IPS-20b (cell line): ENCODE measurements around the gene VASN.
A peak's percentile ranks its signal among the peaks of the same experiment; 100 is the strongest.
"Not testable (repeated sequence)": the region's sequence is repeated elsewhere in the genome, so short reads cannot be mapped to it uniquely, and the experiment has no call there.

ENCODE experiments used
- H3K27ac ChIP-seq: one replicate; pipeline ENCODE4 v1.5.1; 2013; ENCODE audit warnings: low read length
- H3K27me3 ChIP-seq: 2 replicates; pipeline ENCODE4 v1.6.1; 2013; ENCODE audit warnings: mild to moderate bottlenecking, low read length, inconsistent platforms; ENCODE audit not compliant: insufficient read depth
- H3K36me3 ChIP-seq: 2 replicates; pipeline ENCODE4 v1.6.1; 2013; ENCODE audit warnings: low read depth, mild to moderate bottlenecking, inconsistent platforms, low read length, moderate library complexity; ENCODE audit not compliant: insufficient read depth
- H3K4me1 ChIP-seq: 2 replicates; pipeline ENCODE4 v1.6.1; 2013; ENCODE audit warnings: mild to moderate bottlenecking, control low read depth, inconsistent platforms, low read length, moderate library complexity; ENCODE audit not compliant: insufficient read depth
- H3K4me3 ChIP-seq: 2 replicates; pipeline ENCODE4 v1.5.1; 2013; ENCODE audit warnings: mild to moderate bottlenecking, low read length, inconsistent platforms
- H3K9ac ChIP-seq: 2 replicates; pipeline ENCODE4 v1.6.1; 2013; ENCODE audit warnings: low read depth, mild to moderate bottlenecking, inconsistent platforms, low read length, moderate library complexity
- H3K9me3 ChIP-seq: 2 replicates; pipeline ENCODE4 v1.6.1; 2013; ENCODE audit warnings: mild to moderate bottlenecking, low read depth, low read length, inconsistent platforms; ENCODE audit not compliant: insufficient read depth

Gene VASN

GRCh38 chr16:4339909-4340308, 31.7 kb upstream of the VASN start:
- H3K27me3 ChIP-seq, result no peaks in the 10 kb centered on the region
- no peaks in the 10 kb centered on the region for H3K4me1 ChIP-seq
- H3K27ac ChIP-seq, result no peak overlapping the region
- H3K9ac ChIP-seq, result no peak overlapping the region
- H3K4me3 ChIP-seq, result no peak overlapping the region
- peaks cover 25% of the 10 kb centered on the region for H3K36me3 ChIP-seq
- H3K9me3 ChIP-seq, result no peaks in the 10 kb centered on the region; the same call in 1 of the 2 replicates

GRCh38 chr16:4340443-4340842, 31.2 kb upstream of the VASN start:
- Histone ChIP-seq H3K27ac (no peak overlapping the region), H3K9ac (no peak overlapping the region), H3K4me3 (no peak overlapping the region), H3K4me1 (no peaks in the 10 kb centered on the region), H3K36me3 (peaks cover 29% of the 10 kb centered on the region), H3K27me3 (no peaks in the 10 kb centered on the region), H3K9me3 (no peaks in the 10 kb centered on the region; the same call in none of the 2 replicates)

GRCh38 chr16:4341250-4341649, 30.4 kb upstream of the VASN start:
- Histone ChIP-seq H3K36me3 (peaks cover 32% of the 10 kb centered on the region), H3K9me3 (no peaks in the 10 kb centered on the region; the same call in none of the 2 replicates), H3K27ac (no peak overlapping the region), H3K4me3 (no peak overlapping the region), H3K9ac (no peak overlapping the region), H3K4me1 (no peaks in the 10 kb centered on the region), H3K27me3 (no peaks in the 10 kb centered on the region)

GRCh38 chr16:4342866-4343744, 28.5 kb upstream of the VASN start:
- H3K4me3 ChIP-seq, result no peak overlapping the region
- H3K9me3 ChIP-seq, result no peaks in the 10 kb centered on the region; the same call in none of the 2 replicates
- H3K9ac ChIP-seq, result no peak overlapping the region
- no peak overlapping the region for H3K27ac ChIP-seq
- H3K27me3 ChIP-seq, result no peaks in the 10 kb centered on the region
- H3K4me1 ChIP-seq, result no peaks in the 10 kb centered on the region
- peaks cover 43% of the 10 kb centered on the region for H3K36me3 ChIP-seq

GRCh38 chr16:4344300-4344982, 27.2 kb upstream of the VASN start:
- peaks cover 37% of the 10 kb centered on the region for H3K36me3 ChIP-seq
- H3K27ac ChIP-seq, H3K9me3 ChIP-seq, H3K4me3 ChIP-seq, H3K9ac ChIP-seq, H3K4me1 ChIP-seq, H3K27me3 ChIP-seq: not testable (repeated sequence)

GRCh38 chr16:4344983-4345835, 26.4 kb upstream of the VASN start:
- Histone ChIP-seq H3K9ac (no peak overlapping the region), H3K27me3 (no peaks in the 10 kb centered on the region), H3K9me3 (no peaks in the 10 kb centered on the region; the same call in none of the 2 replicates), H3K4me3 (no peak overlapping the region), H3K36me3 (peaks cover 40% of the 10 kb centered on the region), H3K27ac (no peak overlapping the region), H3K4me1 (0 out of 2 replicates have a peak, but pooled peaks cover 3% of the 10 kb centered on the region)

- H3K36me3 ChIP-seq, result peaks cover 32% of the 10 kb centered on the region
- no peak overlapping the region for H3K9ac ChIP-seq
- H3K4me1 ChIP-seq, result 0 out of 2 replicates have a peak, but pooled peaks cover 3% of the 10 kb centered on the region
- H3K27ac ChIP-seq, result no peak overlapping the region
- no peak overlapping the region for H3K4me3 ChIP-seq
- no peaks in the 10 kb centered on the region; the same call in none of the 2 replicates for H3K9me3 ChIP-seq
- H3K27me3 ChIP-seq, result no peaks in the 10 kb centered on the region
These were observed 25.5 kb upstream of the VASN start for GRCh38 chr16:4345836-4346781.

- Histone ChIP-seq H3K27ac (no peak overlapping the region), H3K4me3 (no peak overlapping the region), H3K9ac (no peak overlapping the region), H3K36me3 (peaks cover 29% of the 10 kb centered on the region), H3K9me3 (no peaks in the 10 kb centered on the region; the same call in none of the 2 replicates), H3K27me3 (peaks cover 3% of the 10 kb centered on the region; the same call in 1 of the 2 replicates), H3K4me1 (peaks cover 3% of the 10 kb centered on the region; the same call in 1 of the 2 replicates)
These were observed 24.6 kb upstream of the VASN start for GRCh38 chr16:4347010-4347409.

- Histone ChIP-seq H3K9ac (no peak overlapping the region), H3K4me3 (no peak overlapping the region), H3K9me3 (no peaks in the 10 kb centered on the region; the same call in none of the 2 replicates), H3K36me3 (peaks cover 29% of the 10 kb centered on the region), H3K27ac (no peak overlapping the region), H3K27me3 (peaks cover 4% of the 10 kb centered on the region; the same call in 1 of the 2 replicates), H3K4me1 (peaks cover 3% of the 10 kb centered on the region; the same call in 1 of the 2 replicates)
These were observed 23.7 kb upstream of the VASN start for GRCh38 chr16:4347765-4348509.

- no peaks in the 10 kb centered on the region; the same call in none of the 2 replicates for H3K9me3 ChIP-seq
- H3K27me3 ChIP-seq, result peaks cover 4% of the 10 kb centered on the region; the same call in 1 of the 2 replicates
- H3K9ac ChIP-seq, result no peak overlapping the region
- peaks cover 3% of the 10 kb centered on the region; the same call in 1 of the 2 replicates for H3K4me1 ChIP-seq
- no peak overlapping the region for H3K27ac ChIP-seq
- 0 out of 2 replicates have a peak overlapping the region, but pooled peaks have one; percentile 44 for H3K4me3 ChIP-seq
- peaks cover 29% of the 10 kb centered on the region for H3K36me3 ChIP-seq
These were observed 22.3 kb upstream of the VASN start for GRCh38 chr16:4349332-4349731.
